ENCODE results near the gene WDR64.

GRCh38 chr1:241825581-241825980 lies 173.5 kb downstream of the WDR64 start:
- TF ChIP-seq, protein P1, sequence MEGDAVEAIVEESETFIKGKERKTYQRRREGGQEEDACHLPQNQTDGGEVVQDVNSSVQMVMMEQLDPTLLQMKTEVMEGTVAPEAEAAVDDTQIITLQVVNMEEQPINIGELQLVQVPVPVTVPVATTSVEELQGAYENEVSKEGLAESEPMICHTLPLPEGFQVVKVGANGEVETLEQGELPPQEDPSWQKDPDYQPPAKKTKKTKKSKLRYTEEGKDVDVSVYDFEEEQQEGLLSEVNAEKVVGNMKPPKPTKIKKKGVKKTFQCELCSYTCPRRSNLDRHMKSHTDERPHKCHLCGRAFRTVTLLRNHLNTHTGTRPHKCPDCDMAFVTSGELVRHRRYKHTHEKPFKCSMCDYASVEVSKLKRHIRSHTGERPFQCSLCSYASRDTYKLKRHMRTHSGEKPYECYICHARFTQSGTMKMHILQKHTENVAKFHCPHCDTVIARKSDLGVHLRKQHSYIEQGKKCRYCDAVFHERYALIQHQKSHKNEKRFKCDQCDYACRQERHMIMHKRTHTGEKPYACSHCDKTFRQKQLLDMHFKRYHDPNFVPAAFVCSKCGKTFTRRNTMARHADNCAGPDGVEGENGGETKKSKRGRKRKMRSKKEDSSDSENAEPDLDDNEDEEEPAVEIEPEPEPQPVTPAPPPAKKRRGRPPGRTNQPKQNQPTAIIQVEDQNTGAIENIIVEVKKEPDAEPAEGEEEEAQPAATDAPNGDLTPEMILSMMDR (IDR thresholded peaks at IDR 0.05; ENCODE audit: poor library complexity, severe bottlenecking) = no peak
- TF ChIP-seq EZH2 (IDR thresholded peaks at IDR 0.05; ENCODE audit: borderline replicate concordance, insufficient read depth, low read length, poor library complexity, severe bottlenecking) (no peak), POLR2AphosphoS5 (IDR thresholded peaks at IDR 0.05) (no peak), MXI1 (conservative IDR thresholded peaks at IDR 0.05; ENCODE audit: poor library complexity, severe bottlenecking) (no peak), SMC3 (conservative IDR thresholded peaks at IDR 0.05; ENCODE audit: poor library complexity) (no peak), EP300 (conservative IDR thresholded peaks at IDR 0.05; ENCODE audit: poor library complexity, severe bottlenecking) (no peak), REST (IDR thresholded peaks at IDR 0.05; ENCODE audit: borderline replicate concordance) (no peak)

All from neural cell (in vitro differentiated cells).